HCT116 (cell line): ENCODE data around the gene FAM83G. TPM values are rescaled to one million over a fixed set of nuclear protein-coding genes. Genes with fewer than 3 reads are reported as not detected.
A peak's percentile ranks its signal among the peaks of the same experiment; 100 is the strongest.

Source experiments
- ATAC-seq: fragments of 200-7000 bp; cut with Tn5 transposase; 2 replicates; pipeline ENCODE4 v1.9.1; 2020; ENCODE audit warnings: mild to moderate bottlenecking, moderate library complexity
- BruUV-seq: library from RNA; stranded (reverse); fragments of 400-500 nt; replicated peaks from 2 replicates; lab custom pipeline; 2021; lab: Mats Ljungman, UMichigan
- CTCF ChIA-PET: fragments of 300-600 bp; sonication (Branson Sonifier 250); formaldehyde crosslinking; loops from one replicate; lab custom pipeline; 2021; ENCODE audit warnings: antibody characterized with exemption; lab: Charles Lee
- POLR2A ChIA-PET: fragments of 300-600, 350-600 bp; sonication (Branson Sonifier 250); formaldehyde crosslinking; loops from one replicate; lab custom pipeline; 2021; ENCODE audit warnings: antibody characterized with exemption; lab: Charles Lee
- RAD21 ChIA-PET, 2 experiments: fragments of 300-600 bp; sonication (Branson Sonifier 250); formaldehyde crosslinking; loops; one replicate each; lab custom pipeline; 2023; ENCODE audit warnings: low total read pairs in 2 of 2; ENCODE audit not compliant: uncharacterized antibody in 2 of 2, unreplicated experiment in 2 of 2, low non-redundant PET in 1 of 2; lab: Charles Lee
- DNase-seq: peaks from one replicate; pipeline ENCODE4 v3.0.0-alpha.2; 2010; ENCODE audit warnings: low read depth, low spot score
- H2AFZ ChIP-seq: fragments of 200-600 bp; shearing (Covaris generic), sonication (generic); 2 replicates; pipeline ENCODE4 v1.6.1; 2017; ENCODE audit warnings: low read depth, mixed run types, mixed read lengths, antibody characterized with exemption, low read length; ENCODE audit not compliant: poor library complexity, severe bottlenecking
- H3K27ac ChIP-seq: 2 replicates; pipeline ENCODE4 v1.5.1; 2012; ENCODE audit warnings: low read depth, low read length
- H3K27me3 ChIP-seq: fragments of 200-600 bp; sonication (generic); 2 replicates; pipeline ENCODE4 v1.6.1; 2016; ENCODE audit warnings: mixed run types, low read length, mixed read lengths; ENCODE audit not compliant: insufficient read depth
- H3K36me3 ChIP-seq, 2 experiments: fragments of 200-500 bp in 1 of 2; fragments of 200-600 bp in 1 of 2; sonication (Bioruptor generic) in 1 of 2; sonication (generic) in 1 of 2; 2 replicates each; pipeline versions ENCODE4 v1.5.1 to v1.6.1; 2014 to 2016; ENCODE audit warnings: low read length in 2 of 2, inconsistent platforms in 1 of 2, mixed read lengths in 1 of 2, mixed run types in 1 of 2; ENCODE audit not compliant: insufficient read depth in 2 of 2, control insufficient read depth in 1 of 2
- H3K4me1 ChIP-seq, 2 experiments: fragments of 200-600 bp in 1 of 2; sonication (generic) in 1 of 2; 2 replicates each; pipeline versions ENCODE4 v1.5.1 to v1.6.1; 2012 to 2017; ENCODE audit warnings: low read length in 2 of 2, inconsistent platforms in 1 of 2, mild to moderate bottlenecking in 1 of 2, mixed read lengths in 1 of 2, mixed run types in 1 of 2, moderate library complexity in 1 of 2; ENCODE audit not compliant: insufficient read depth in 2 of 2, control insufficient read depth in 1 of 2
- H3K4me2 ChIP-seq: fragments of 200-600 bp; sonication (generic); 2 replicates; pipeline ENCODE4 v1.6.1; 2017; ENCODE audit warnings: mixed run types, low read length, mixed read lengths
- H3K4me3 ChIP-seq, 2 experiments: fragments of 200-600 bp in 1 of 2; sonication (generic) in 1 of 2; replicated peaks in 1 of 2; 2 replicates each; pipeline ENCODE4 v1.5.1; 2011 to 2016; ENCODE audit warnings: low read length in 2 of 2, control low read depth in 1 of 2, low read depth in 1 of 2, mild to moderate bottlenecking in 1 of 2, mixed read lengths in 1 of 2, mixed run types in 1 of 2
- H3K79me2 ChIP-seq: fragments of 200-600 bp; sonication (generic); 2 replicates; pipeline ENCODE4 v1.6.1; 2017; ENCODE audit warnings: mild to moderate bottlenecking, mixed run types, low read length, moderate library complexity, mixed read lengths; ENCODE audit not compliant: insufficient read depth
- H3K9ac ChIP-seq: fragments of 200-600 bp; sonication (generic); 2 replicates; pipeline ENCODE4 v1.6.1; 2016; ENCODE audit warnings: low read length, mixed read lengths
- H3K9me2 ChIP-seq: fragments of 200-600 bp; sonication (generic), shearing (Covaris generic); 2 replicates; pipeline ENCODE4 v1.6.1; 2017; ENCODE audit warnings: mixed run types, mild to moderate bottlenecking, moderate library complexity; ENCODE audit not compliant: insufficient read depth
- H3K9me3 ChIP-seq, 2 experiments: fragments of 200-500 bp in 1 of 2; fragments of 200-600 bp in 1 of 2; sonication (Bioruptor generic) in 1 of 2; sonication (generic) in 1 of 2; 2 replicates each; pipeline ENCODE4 v1.6.1; 2014 to 2017; ENCODE audit warnings: low read length in 2 of 2, mixed read lengths in 2 of 2, inconsistent platforms in 1 of 2, low read depth in 1 of 2, mild to moderate bottlenecking in 1 of 2, mixed run types in 1 of 2, moderate library complexity in 1 of 2; ENCODE audit not compliant: control insufficient read depth in 1 of 2, insufficient read depth in 1 of 2
- H4K20me1 ChIP-seq: fragments of 200-600 bp; sonication (generic), shearing (Covaris generic); 2 replicates; pipeline ENCODE4 v1.6.1; 2017; ENCODE audit warnings: mixed run types, mild to moderate bottlenecking, moderate library complexity; ENCODE audit not compliant: insufficient read depth
- CTCF ChIP-seq, 3 experiments: fragments of 200-600 bp in 1 of 3; sonication (generic) in 1 of 3; IDR thresholded peaks in 2 of 3; conservative IDR thresholded peaks in 1 of 3; 2 replicates each; pipeline ENCODE4 v1.5.1; 2012 to 2017; ENCODE audit warnings: low read depth in 2 of 3, low read length in 2 of 3, antibody characterized with exemption in 1 of 3, borderline replicate concordance in 1 of 3, control low read depth in 1 of 3, mild to moderate bottlenecking in 1 of 3, mixed read lengths in 1 of 3, mixed run types in 1 of 3, moderate library complexity in 1 of 3; ENCODE audit not compliant: insufficient read depth in 1 of 3
- POLR2A ChIP-seq: IDR thresholded peaks from 2 replicates; pipeline ENCODE4 v1.7.0; 2011; ENCODE audit warnings: borderline replicate concordance; ENCODE audit not compliant: insufficient read depth, insufficient read length; ENCODE audit errors: extremely low read depth
- RAD21 ChIP-seq: IDR thresholded peaks from 2 replicates; pipeline ENCODE4 v1.6.1; 2012; ENCODE audit warnings: low read depth, mild to moderate bottlenecking
- SP1 ChIP-seq: IDR thresholded peaks from 2 replicates; pipeline ENCODE4 v1.6.1; 2012; ENCODE audit warnings: low read depth
- SRF ChIP-seq: IDR thresholded peaks from 2 replicates; pipeline ENCODE4 v1.6.1; 2012; ENCODE audit warnings: low read depth
- ZFX ChIP-seq: fragments of 450-650 bp; IDR thresholded peaks from 2 replicates; pipeline ENCODE4 v1.6.1; 2017
- intact Hi-C: fragments of 100-400 bp; cut with micrococcal nuclease; formaldehyde crosslinking; loops from 2 replicates; pipeline ENCODE4 v1.10.0; 2022
- total RNA-seq: library from RNA; stranded (reverse); gene quantifications from one replicate; pipeline ENCODE4 v1.2.1, GENCODE V29; 2021; ENCODE audit not compliant: unreplicated experiment
- TF ChIP-seq, protein P1 (sequence below): IDR thresholded peaks from 2 replicates; pipeline ENCODE4 v1.6.1; 2012
- TF ChIP-seq, protein P2 (sequence below): IDR thresholded peaks from 2 replicates; pipeline ENCODE4 v1.6.1; 2012

FAM83G gene
- total RNA-seq, 1 experiment from 2014 or later, result 33.9 TPM

DNA sequence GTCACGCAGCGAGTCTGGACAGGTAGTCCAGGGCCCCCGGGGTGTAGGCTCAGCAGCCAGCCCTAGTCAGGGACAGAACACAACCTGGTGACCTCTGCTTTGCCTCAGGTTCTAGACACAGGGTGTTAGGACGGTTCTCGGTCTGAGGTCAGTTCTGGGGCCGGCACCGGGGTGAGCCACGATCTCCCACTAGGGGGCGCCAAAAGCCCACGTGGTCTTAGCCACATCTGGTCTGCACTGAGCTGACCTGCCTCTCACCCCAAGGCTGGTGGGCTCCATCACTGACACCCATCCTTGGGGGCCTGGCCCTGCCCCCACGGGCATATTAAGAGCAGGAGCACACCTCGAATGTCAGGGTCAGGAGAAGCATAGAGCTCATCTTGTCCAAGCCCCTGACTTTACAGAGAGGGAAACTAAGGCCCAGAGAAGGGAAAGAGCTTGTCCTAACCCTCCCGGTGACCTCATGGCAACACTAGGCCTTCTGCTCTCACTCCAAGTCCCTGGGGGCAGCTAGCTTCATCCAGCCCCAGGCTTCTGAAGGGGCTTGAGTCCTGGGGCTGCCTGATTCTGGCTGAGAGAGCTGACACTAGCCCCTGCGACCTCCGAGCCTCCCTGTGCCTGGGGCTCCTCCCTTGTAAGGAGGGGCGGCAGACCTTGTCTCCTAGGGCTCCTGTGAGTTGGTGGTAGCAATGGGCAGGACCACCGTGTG lies 43.6 kb downstream of the FAM83G start:
- no peak for DNase-seq
- ChIA-PET POLR2A (no interaction called here), CTCF (interaction anchor here (0.6 to 1.6 kb wide), 12 partner anchors 9 to 801 kb away, joined by 3 to 22 read pairs (median 4); partner anchors contain the start of gene SLC5A10), RAD21 (interaction anchor here in 1 of 2 experiments (1.4 kb wide), 1 partner anchor 14 kb away, joined by 3 read pairs; no protein-coding TSS in a partner anchor)
- no peaks in the 10 kb centered on the region for H4K20me1 ChIP-seq
- H3K27me3 ChIP-seq, result no peaks in the 10 kb centered on the region
- no peaks in the 10 kb centered on the region for H3K36me3 ChIP-seq
- no peak overlapping the region for H2AFZ ChIP-seq
- no peaks in the 10 kb centered on the region for H3K79me2 ChIP-seq
- H3K4me1 ChIP-seq, result peaks cover 6 to 22% of the 10 kb centered on the region in 2 experiments; a peak in 3 of 4 replicates
- peak; percentile 97 for ATAC-seq
- H3K9ac ChIP-seq, result no peak overlapping the region
- no TSS peak for BruUV-seq
- H3K27ac ChIP-seq, result no peak overlapping the region
- TF ChIP-seq, protein P1, sequence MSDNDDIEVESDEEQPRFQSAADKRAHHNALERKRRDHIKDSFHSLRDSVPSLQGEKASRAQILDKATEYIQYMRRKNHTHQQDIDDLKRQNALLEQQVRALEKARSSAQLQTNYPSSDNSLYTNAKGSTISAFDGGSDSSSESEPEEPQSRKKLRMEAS, result no peak
- TF ChIP-seq SP1, result no peak
- TF ChIP-seq, protein P2, sequence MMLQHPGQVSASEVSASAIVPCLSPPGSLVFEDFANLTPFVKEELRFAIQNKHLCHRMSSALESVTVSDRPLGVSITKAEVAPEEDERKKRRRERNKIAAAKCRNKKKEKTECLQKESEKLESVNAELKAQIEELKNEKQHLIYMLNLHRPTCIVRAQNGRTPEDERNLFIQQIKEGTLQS, result no peak
- TF ChIP-seq POLR2A, result no peak
- peak; percentile 99 for TF ChIP-seq RAD21
- TF ChIP-seq ZFX, result no peak
- TF ChIP-seq SRF, result no peak
- TF ChIP-seq CTCF (IDR thresholded peaks at IDR 0.05 in 2 of 3, conservative IDR thresholded peaks at IDR 0.05 in 1 of 3; ENCODE audit: borderline replicate concordance in 1 of 3, insufficient read depth in 1 of 3, low read depth in 2 of 3, low read length in 2 of 3), result peak; percentile 89 to 98 (median 93)
- H3K4me3 ChIP-seq, result no peak overlapping the region
- H3K9me2 ChIP-seq, result no peaks in the 10 kb centered on the region
- no peak overlapping the region for H3K4me2 ChIP-seq
- intact Hi-C loops, result no loop called here
- no peaks in the 10 kb centered on the region for H3K9me3 ChIP-seq
